ENCODE measurements around the gene RFT1. TPM values are rescaled to one million over a fixed set of nuclear protein-coding genes. Genes with fewer than 3 reads are reported as not detected.

Gene RFT1
- total and polyA plus RNA-seq, 9 donors = 8.3 to 23.6 (median 17.8) TPM

- H3K9me3 ChIP-seq = no peaks in the 10 kb centered on the region
- no peaks in the 10 kb centered on the region for H3K4me1 ChIP-seq (ENCODE audit: insufficient read depth)
- no peak overlapping the region for H3K4me3 ChIP-seq
- no peak for TF ChIP-seq CTCF (IDR thresholded peaks at IDR 0.05)
- no peak for TF ChIP-seq EP300 (IDR thresholded peaks at IDR 0.05)
- TF ChIP-seq POLR2A (IDR thresholded peaks at IDR 0.05) = no peak
- 82 to 89% (median 82%) methylated on average over 7 of the region's 7 CpGs for WGBS, 3 donors
- intact Hi-C loops (cut with DNase I) = no loop called here
- H3K27ac ChIP-seq = no peak overlapping the region
- no peaks in the 10 kb centered on the region for H3K36me3 ChIP-seq
- no peaks in the 10 kb centered on the region for H3K27me3 ChIP-seq
- no peak for DNase-seq
These were observed 20.2 kb upstream of the RFT1 start for GRCh38 chr3:53150247-53151085.

GRCh38 chr3:53149699-53150098 is 19.5 kb upstream of the RFT1 start:
- H3K27ac ChIP-seq = no peak overlapping the region
- H3K36me3 ChIP-seq = no peaks in the 10 kb centered on the region
- no peaks in the 10 kb centered on the region for H3K27me3 ChIP-seq
- no peaks in the 10 kb centered on the region for H3K4me1 ChIP-seq (ENCODE audit: insufficient read depth)
- 81 to 85% (median 82%) methylated on average over 4 of the region's 4 CpGs for WGBS, 3 donors
- no peak for DNase-seq
- TF ChIP-seq EP300 (IDR thresholded peaks at IDR 0.05) = no peak
- no peak for TF ChIP-seq POLR2A (IDR thresholded peaks at IDR 0.05)
- TF ChIP-seq CTCF (IDR thresholded peaks at IDR 0.05) = no peak
- intact Hi-C loops (cut with DNase I) = no loop called here
- H3K9me3 ChIP-seq = no peaks in the 10 kb centered on the region
- H3K4me3 ChIP-seq = no peak overlapping the region

- no peak overlapping the region for H3K27ac ChIP-seq
- TF ChIP-seq CTCF (IDR thresholded peaks at IDR 0.05) = no peak
- no peak for TF ChIP-seq EP300 (IDR thresholded peaks at IDR 0.05)
- TF ChIP-seq POLR2A (IDR thresholded peaks at IDR 0.05) = no peak
- DNase-seq = no peak
- intact Hi-C loops (cut with DNase I) = no loop called here
- no peaks in the 10 kb centered on the region for H3K9me3 ChIP-seq
- H3K4me1 ChIP-seq (ENCODE audit: insufficient read depth) = no peaks in the 10 kb centered on the region
- H3K36me3 ChIP-seq = no peaks in the 10 kb centered on the region
- 83 to 87% (median 85%) methylated on average over 13 of the region's 13 CpGs for WGBS, 3 donors
- no peak overlapping the region for H3K4me3 ChIP-seq
- H3K27me3 ChIP-seq = no peaks in the 10 kb centered on the region
These were observed 18.9 kb upstream of the RFT1 start for GRCh38 chr3:53149006-53149690.

GRCh38 chr3:53147903-53148400 is 17.7 kb upstream of the RFT1 start:
- no peaks in the 10 kb centered on the region for H3K4me1 ChIP-seq (ENCODE audit: insufficient read depth)
- intact Hi-C loops (cut with DNase I) = no loop called here

More at GRCh38 chr3:53147903-53148400, 17.7 kb upstream of the RFT1 start:
- no peak for TF ChIP-seq CTCF (IDR thresholded peaks at IDR 0.05)
- no peak for TF ChIP-seq POLR2A (IDR thresholded peaks at IDR 0.05)
- TF ChIP-seq EP300 (IDR thresholded peaks at IDR 0.05) = no peak
- Histone ChIP-seq H3K4me3 (no peak overlapping the region), H3K27ac (no peak overlapping the region), H3K27me3 (no peaks in the 10 kb centered on the region), H3K36me3 (no peaks in the 10 kb centered on the region), H3K9me3 (no peaks in the 10 kb centered on the region)
- 92 to 100% (median 95%) methylated on average over 2 of the region's 2 CpGs for WGBS, 3 donors
- no peak for DNase-seq

Data from ovary (tissue), 9 donors.